Gastroesophageal sphincter (tissue), 2 donors: ENCODE results near the gene TP53TG3B.
"Not testable (repeated sequence)": the region's sequence is repeated elsewhere in the genome, so short reads cannot be mapped to it uniquely, and the experiment has no call there.

Experiments
- EP300 ChIP-seq: sonication (generic); formaldehyde crosslinking; IDR thresholded peaks from one replicate; pipeline ENCODE4 v1.6.1; 2017; ENCODE audit warnings: antibody characterized with exemption, mild to moderate bottlenecking
- POLR2A ChIP-seq, 2 donors: fragments of 450-650 bp; IDR thresholded peaks; one replicate each; pipeline ENCODE4 v1.6.1; 2017; ENCODE audit warnings: antibody characterized with exemption in 2 of 2, mild to moderate bottlenecking in 2 of 2, moderate library complexity in 1 of 2

GRCh38 chr16:33337627-33338542 is 22.8 kb upstream of the TP53TG3B start:
- TF ChIP-seq EP300; POLR2A (IDR thresholded peaks at IDR 0.05): not testable (repeated sequence)
